ENCODE data around the gene EDC3. TPM values are rescaled to one million over a fixed set of nuclear protein-coding genes. Genes with fewer than 3 reads are reported as not detected.
A peak's percentile ranks its signal among the peaks of the same experiment; 100 is the strongest.

The EDC3 gene
- total and polyA plus RNA-seq, 9 of the 15 experiments (the other 6 are each of a cell fraction or from before 2014, with no cell fraction given), result 11.7 to 63.9 (median 32.8) TPM

DNA sequence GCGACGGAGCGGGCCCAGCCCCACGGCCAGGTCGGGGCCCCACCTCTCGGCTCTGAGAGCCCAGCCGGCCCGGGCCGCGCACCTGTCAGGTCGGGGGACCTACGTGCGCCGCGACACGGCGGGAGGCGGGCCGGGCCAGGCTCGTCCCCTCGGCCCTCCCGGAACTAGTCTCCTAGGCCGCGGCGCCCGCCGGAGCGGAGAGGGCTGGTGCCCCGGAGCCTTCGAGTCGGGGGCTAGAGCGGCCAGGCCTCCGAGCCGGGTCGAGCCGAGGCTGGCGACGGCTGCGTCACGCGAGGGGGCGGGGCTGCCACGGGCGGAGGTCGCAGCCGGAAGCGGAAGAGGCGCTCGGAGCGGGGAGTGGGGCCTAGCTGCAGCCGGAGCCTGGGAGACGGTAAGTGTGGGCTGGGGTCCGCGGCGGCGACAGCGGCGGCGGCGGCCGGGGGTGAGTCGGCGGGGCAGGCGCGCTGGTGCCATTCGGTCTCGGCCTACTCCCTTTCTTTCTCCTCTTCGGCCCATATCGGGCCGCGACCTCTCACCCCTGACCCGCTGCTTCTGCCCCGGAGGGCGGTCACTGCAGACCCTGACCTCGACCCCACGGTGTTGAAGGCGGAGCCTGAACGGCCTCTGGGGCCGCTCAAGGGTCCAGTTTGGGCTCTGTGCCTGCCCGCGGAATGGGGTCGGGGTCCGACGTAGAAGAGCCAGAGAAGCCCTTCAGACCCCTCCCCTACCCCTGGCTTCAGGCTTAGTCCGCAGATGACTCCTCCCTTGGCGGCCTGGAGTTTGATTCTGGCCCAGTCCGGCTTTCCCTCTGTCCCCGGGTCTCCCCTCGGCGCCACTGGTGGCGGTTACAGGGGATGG, 80.1 kb downstream of the EDC3 start, which contains the start of gene CLK3 (continued):
- no peak for TF ChIP-seq POLR2AphosphoS2 (IDR thresholded peaks at IDR 0.05; ENCODE audit: low read length)
- no peak for TF ChIP-seq MYNN (IDR thresholded peaks at IDR 0.05)
- TF ChIP-seq MYNN (CRISPR knock-in tag; IDR thresholded peaks at IDR 0.05), result no peak
- no peak for TF ChIP-seq ZNF124 (CRISPR knock-in tag; IDR thresholded peaks at IDR 0.05)
- TF ChIP-seq ZNF23 (CRISPR knock-in tag; IDR thresholded peaks at IDR 0.05), result no peak
- no peak for TF ChIP-seq E2F3 (CRISPR knock-in tag; IDR thresholded peaks at IDR 0.05)
- TF ChIP-seq KAT2B (IDR thresholded peaks at IDR 0.05; ENCODE audit: low read depth, low read length), result no peak
- no peak for TF ChIP-seq CBFA2T2 (conservative IDR thresholded peaks at IDR 0.05)
- TF ChIP-seq, protein P1, sequence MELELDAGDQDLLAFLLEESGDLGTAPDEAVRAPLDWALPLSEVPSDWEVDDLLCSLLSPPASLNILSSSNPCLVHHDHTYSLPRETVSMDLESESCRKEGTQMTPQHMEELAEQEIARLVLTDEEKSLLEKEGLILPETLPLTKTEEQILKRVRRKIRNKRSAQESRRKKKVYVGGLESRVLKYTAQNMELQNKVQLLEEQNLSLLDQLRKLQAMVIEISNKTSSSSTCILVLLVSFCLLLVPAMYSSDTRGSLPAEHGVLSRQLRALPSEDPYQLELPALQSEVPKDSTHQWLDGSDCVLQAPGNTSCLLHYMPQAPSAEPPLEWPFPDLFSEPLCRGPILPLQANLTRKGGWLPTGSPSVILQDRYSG (tag; conservative IDR thresholded peaks at IDR 0.05; ENCODE audit: low read depth), result no peak
- TF ChIP-seq TAF15 (IDR thresholded peaks at IDR 0.05; ENCODE audit: low read depth, low read length), result no peak
- TF ChIP-seq, protein P2, sequence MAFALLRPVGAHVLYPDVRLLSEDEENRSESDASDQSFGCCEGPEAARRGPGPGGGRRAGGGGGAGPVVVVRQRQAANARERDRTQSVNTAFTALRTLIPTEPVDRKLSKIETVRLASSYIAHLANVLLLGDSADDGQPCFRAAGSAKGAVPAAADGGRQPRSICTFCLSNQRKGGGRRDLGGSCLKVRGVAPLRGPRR (CRISPR knock-in tag; IDR thresholded peaks at IDR 0.05), result no peak
- TF ChIP-seq RB1 (IDR thresholded peaks at IDR 0.05; ENCODE audit: low read depth), result peak; percentile 95
- TF ChIP-seq HSF4 (CRISPR knock-in tag; IDR thresholded peaks at IDR 0.05; ENCODE audit: borderline replicate concordance), result no peak
- peak; percentile 42; the same call in 1 of the 2 replicates for TF ChIP-seq ZNF24 (IDR thresholded peaks at IDR 0.05)
- peak; percentile 81 for TF ChIP-seq MTA3 (IDR thresholded peaks at IDR 0.05; ENCODE audit: borderline replicate concordance)
- TF ChIP-seq NFE2 (IDR thresholded peaks at IDR 0.05; ENCODE audit: low read depth), result no peak
- TF ChIP-seq NEUROD1 (IDR thresholded peaks at IDR 0.05; ENCODE audit: borderline replicate concordance, low read depth, low read length, partially characterized antibody), result peak; percentile 61
- peak; percentile 86 for TF ChIP-seq MYC (IDR thresholded peaks at IDR 0.05; ENCODE audit: low read depth, low read length)
- no peak for TF ChIP-seq MYC (CRISPR knock-in tag; IDR thresholded peaks at IDR 0.05; ENCODE audit: borderline replicate concordance, low read depth)
- TF ChIP-seq, protein P3, sequence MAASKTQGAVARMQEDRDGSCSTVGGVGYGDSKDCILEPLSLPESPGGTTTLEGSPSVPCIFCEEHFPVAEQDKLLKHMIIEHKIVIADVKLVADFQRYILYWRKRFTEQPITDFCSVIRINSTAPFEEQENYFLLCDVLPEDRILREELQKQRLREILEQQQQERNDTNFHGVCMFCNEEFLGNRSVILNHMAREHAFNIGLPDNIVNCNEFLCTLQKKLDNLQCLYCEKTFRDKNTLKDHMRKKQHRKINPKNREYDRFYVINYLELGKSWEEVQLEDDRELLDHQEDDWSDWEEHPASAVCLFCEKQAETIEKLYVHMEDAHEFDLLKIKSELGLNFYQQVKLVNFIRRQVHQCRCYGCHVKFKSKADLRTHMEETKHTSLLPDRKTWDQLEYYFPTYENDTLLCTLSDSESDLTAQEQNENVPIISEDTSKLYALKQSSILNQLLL (CRISPR knock-in tag; IDR thresholded peaks at IDR 0.05; ENCODE audit: borderline replicate concordance), result no peak
- no peak for TF ChIP-seq TAF9B (IDR thresholded peaks at IDR 0.05; ENCODE audit: partially characterized antibody)
- no peak for TF ChIP-seq SETDB1 (IDR thresholded peaks at IDR 0.05; ENCODE audit: low read length)
- TF ChIP-seq ARHGAP35 (IDR thresholded peaks at IDR 0.05; ENCODE audit: partially characterized antibody), result no peak
- TF ChIP-seq, protein P4, sequence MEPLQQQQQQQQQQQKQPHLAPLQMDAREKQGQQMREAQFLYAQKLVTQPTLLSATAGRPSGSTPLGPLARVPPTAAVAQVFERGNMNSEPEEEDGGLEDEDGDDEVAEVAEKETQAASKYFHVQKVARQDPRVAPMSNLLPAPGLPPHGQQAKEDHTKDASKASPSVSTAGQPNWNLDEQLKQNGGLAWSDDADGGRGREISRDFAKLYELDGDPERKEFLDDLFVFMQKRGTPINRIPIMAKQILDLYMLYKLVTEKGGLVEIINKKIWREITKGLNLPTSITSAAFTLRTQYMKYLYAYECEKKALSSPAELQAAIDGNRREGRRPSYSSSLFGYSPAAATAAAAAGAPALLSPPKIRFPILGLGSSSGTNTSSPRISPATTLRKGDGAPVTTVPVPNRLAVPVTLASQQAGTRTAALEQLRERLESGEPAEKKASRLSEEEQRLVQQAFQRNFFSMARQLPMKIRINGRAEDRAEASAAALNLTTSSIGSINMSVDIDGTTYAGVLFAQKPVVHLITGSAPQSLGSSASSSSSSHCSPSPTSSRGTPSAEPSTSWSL (CRISPR knock-in tag; IDR thresholded peaks at IDR 0.05; ENCODE audit: borderline replicate concordance), result no peak
- TF ChIP-seq, protein P5, sequence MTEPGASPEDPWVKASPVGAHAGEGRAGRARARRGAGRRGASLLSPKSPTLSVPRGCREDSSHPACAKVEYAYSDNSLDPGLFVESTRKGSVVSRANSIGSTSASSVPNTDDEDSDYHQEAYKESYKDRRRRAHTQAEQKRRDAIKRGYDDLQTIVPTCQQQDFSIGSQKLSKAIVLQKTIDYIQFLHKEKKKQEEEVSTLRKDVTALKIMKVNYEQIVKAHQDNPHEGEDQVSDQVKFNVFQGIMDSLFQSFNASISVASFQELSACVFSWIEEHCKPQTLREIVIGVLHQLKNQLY (CRISPR knock-in tag; conservative IDR thresholded peaks at IDR 0.05), result no peak
- TF ChIP-seq XRCC3 (IDR thresholded peaks at IDR 0.05), result no peak

Measured in K562 (cell line).